ENCODE measurements around the gene PPM1A.

- TF ChIP-seq POLR2AphosphoS5 (IDR thresholded peaks at IDR 0.05; ENCODE audit: low read depth, low read length) (no peak), TAF1 (IDR thresholded peaks at IDR 0.05; ENCODE audit: borderline replicate concordance, low read depth, low read length) (no peak)
Observed at GRCh38 chr14:60274448-60274847, 25.4 kb downstream of the PPM1A start.
